Measurements from ENCODE around the gene CASP10. TPM values are rescaled to one million over a fixed set of nuclear protein-coding genes. Genes with fewer than 3 reads are reported as not detected.
A peak's percentile ranks its signal among the peaks of the same experiment; 100 is the strongest.

Gene CASP10
- total and polyA plus RNA-seq, 4 donors = 8.9 to 74.4 (median 16.7) TPM

GRCh38 chr2:201275069-201275468 lies 92.1 kb downstream of the CASP10 start:
- Histone ChIP-seq H3K4me3 (no peak overlapping the region), H3K9me3 (ENCODE audit: control insufficient read depth in 4 of 4, insufficient read depth in 3 of 4, low read length in 3 of 4) (no peaks in the 10 kb centered on the region), H3K9ac (ENCODE audit: insufficient read depth in 1 of 2, low read length in 2 of 2) (no peak overlapping the region), H3K36me3 (ENCODE audit: control insufficient read depth in 4 of 4, insufficient read depth in 4 of 4, low read length in 4 of 4) (peaks cover 0 to 27% (median 16%) of the 10 kb centered on the region in 4 donors), H3K27me3 (ENCODE audit: control insufficient read depth in 3 of 3, insufficient read depth in 3 of 3, low read length in 2 of 3) (no peaks in the 10 kb centered on the region), H3K4me1 (ENCODE audit: control insufficient read depth in 5 of 5, insufficient read depth in 5 of 5, low read length in 5 of 5) (no peaks in the 10 kb centered on the region), H3K27ac (ENCODE audit: low read depth in 1 of 2, low read length in 1 of 2) (no peak overlapping the region)
- 86 to 93% methylated on average over 2 of the region's 2 CpGs for WGBS, 2 donors
- DNase-seq (no peak), ATAC-seq (ENCODE audit: insufficient read depth, low FRiP score) (no peak)
- TF ChIP-seq, protein P1, sequence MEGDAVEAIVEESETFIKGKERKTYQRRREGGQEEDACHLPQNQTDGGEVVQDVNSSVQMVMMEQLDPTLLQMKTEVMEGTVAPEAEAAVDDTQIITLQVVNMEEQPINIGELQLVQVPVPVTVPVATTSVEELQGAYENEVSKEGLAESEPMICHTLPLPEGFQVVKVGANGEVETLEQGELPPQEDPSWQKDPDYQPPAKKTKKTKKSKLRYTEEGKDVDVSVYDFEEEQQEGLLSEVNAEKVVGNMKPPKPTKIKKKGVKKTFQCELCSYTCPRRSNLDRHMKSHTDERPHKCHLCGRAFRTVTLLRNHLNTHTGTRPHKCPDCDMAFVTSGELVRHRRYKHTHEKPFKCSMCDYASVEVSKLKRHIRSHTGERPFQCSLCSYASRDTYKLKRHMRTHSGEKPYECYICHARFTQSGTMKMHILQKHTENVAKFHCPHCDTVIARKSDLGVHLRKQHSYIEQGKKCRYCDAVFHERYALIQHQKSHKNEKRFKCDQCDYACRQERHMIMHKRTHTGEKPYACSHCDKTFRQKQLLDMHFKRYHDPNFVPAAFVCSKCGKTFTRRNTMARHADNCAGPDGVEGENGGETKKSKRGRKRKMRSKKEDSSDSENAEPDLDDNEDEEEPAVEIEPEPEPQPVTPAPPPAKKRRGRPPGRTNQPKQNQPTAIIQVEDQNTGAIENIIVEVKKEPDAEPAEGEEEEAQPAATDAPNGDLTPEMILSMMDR (IDR thresholded peaks at IDR 0.05; ENCODE audit: control extremely low read depth, extremely low read depth) = no peak

DNA sequence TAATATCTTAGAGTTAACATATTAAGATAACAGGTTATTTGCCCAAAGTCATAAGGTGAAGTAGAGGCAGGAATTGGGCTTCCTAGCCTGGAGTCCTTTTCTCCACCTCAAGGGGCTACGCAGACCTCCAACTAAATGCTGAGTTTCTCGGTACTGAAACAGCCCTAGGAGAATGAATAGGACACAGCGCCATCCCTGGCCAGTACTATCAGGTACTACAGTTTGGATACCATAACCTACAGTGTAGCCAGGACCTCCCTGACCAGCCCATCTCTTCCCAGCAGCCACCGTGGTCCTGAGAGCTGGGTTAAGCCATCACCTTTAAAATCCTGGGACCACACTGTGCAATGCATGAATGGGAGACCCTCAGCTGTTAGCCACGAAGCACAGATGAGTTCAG lies 93.0 kb downstream of the CASP10 start:
- DNase-seq = peak in 1 of 3 donors; percentile 14
- H3K4me3 ChIP-seq = no peak overlapping the region
- no peaks in the 10 kb centered on the region for H3K4me1 ChIP-seq (ENCODE audit: control insufficient read depth in 5 of 5, insufficient read depth in 5 of 5, low read length in 5 of 5)
- H3K36me3 ChIP-seq (ENCODE audit: control insufficient read depth in 4 of 4, insufficient read depth in 4 of 4, low read length in 4 of 4) = peaks cover 0 to 24% (median 16%) of the 10 kb centered on the region in 4 donors
- H3K27me3 ChIP-seq (ENCODE audit: control insufficient read depth in 3 of 3, insufficient read depth in 3 of 3, low read length in 2 of 3) = no peaks in the 10 kb centered on the region
- no peak overlapping the region for H3K27ac ChIP-seq (ENCODE audit: low read depth in 1 of 2, low read length in 1 of 2)
- 82 to 90% methylated on average over 5 of the region's 5 CpGs for WGBS, 2 donors
- H3K9ac ChIP-seq (ENCODE audit: insufficient read depth in 1 of 2, low read length in 2 of 2) = no peak overlapping the region
- TF ChIP-seq, protein P1 (IDR thresholded peaks at IDR 0.05; ENCODE audit: control extremely low read depth, extremely low read depth) = no peak
- ATAC-seq (ENCODE audit: insufficient read depth, low FRiP score) = no peak
- H3K9me3 ChIP-seq (ENCODE audit: control insufficient read depth in 4 of 4, insufficient read depth in 3 of 4, low read length in 3 of 4) = no peaks in the 10 kb centered on the region

DNA sequence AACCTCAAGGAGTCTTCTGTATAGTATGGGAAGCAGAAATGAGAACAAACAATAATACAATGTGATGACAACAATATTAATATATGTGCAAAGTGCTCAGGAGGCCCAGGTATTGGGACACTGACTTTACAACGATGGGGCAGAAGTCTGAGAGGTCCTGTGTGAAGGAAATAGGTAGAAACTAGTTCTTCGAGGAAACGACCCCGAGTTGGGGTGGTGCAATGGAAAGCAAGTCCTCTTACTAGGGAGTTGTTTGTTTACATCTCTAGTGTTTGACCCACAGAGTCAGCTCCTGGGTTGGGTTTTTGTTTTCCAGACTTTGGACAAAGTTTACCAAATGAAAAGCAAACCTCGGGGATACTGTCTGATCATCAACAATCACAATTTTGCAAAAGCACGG lies 93.6 kb downstream of the CASP10 start:
- no peak overlapping the region for H3K9ac ChIP-seq (ENCODE audit: insufficient read depth in 1 of 2, low read length in 2 of 2)
- H3K27ac ChIP-seq (ENCODE audit: low read depth in 1 of 2, low read length in 1 of 2) = no peak overlapping the region
- H3K36me3 ChIP-seq (ENCODE audit: control insufficient read depth in 4 of 4, insufficient read depth in 4 of 4, low read length in 4 of 4) = peaks cover 0 to 24% (median 16%) of the 10 kb centered on the region in 4 donors
- WGBS, 2 donors = 81 to 90% methylated on average over 6 of the region's 6 CpGs
- H3K9me3 ChIP-seq (ENCODE audit: control insufficient read depth in 4 of 4, insufficient read depth in 3 of 4, low read length in 3 of 4) = no peaks in the 10 kb centered on the region
- DNase-seq (no peak), ATAC-seq (ENCODE audit: insufficient read depth, low FRiP score) (no peak)
- H3K27me3 ChIP-seq (ENCODE audit: control insufficient read depth in 3 of 3, insufficient read depth in 3 of 3, low read length in 2 of 3) = no peaks in the 10 kb centered on the region
- no peak overlapping the region for H3K4me3 ChIP-seq
- TF ChIP-seq, protein P1 (IDR thresholded peaks at IDR 0.05; ENCODE audit: control extremely low read depth, extremely low read depth) = no peak
- no peaks in the 10 kb centered on the region for H3K4me1 ChIP-seq (ENCODE audit: control insufficient read depth in 5 of 5, insufficient read depth in 5 of 5, low read length in 5 of 5)

Small RNAs within 50 kb of the gene (small RNA-seq; reads per million reads assigned to genes)
- not detected for gene AC007283.2 (ENCODE audit: low replicate concordance)
- gene MTND4LP13 (ENCODE audit: low replicate concordance) = not detected
- gene RNU7-45P (ENCODE audit: low replicate concordance) = not detected

Other genes starting within 250 kb of the CASP10 start
- 10 to 100 TPM; 21.1 to 34.8 TPM for gene ORC2, start 219.5 kb upstream of the CASP10 start, total RNA-seq
- 10 to 100 TPM in 1 of 2 donors, 1 to 10 TPM in 1; 6.0 to 11.6 TPM for gene ORC2, start 219.5 kb upstream of the CASP10 start, polyA plus RNA-seq
- gene HYCC2, start 111.5 kb upstream of the CASP10 start, total RNA-seq = 10 to 100 TPM; 25.2 to 36.4 TPM
- 1 to 10 TPM; 5.7 to 6.7 TPM for gene HYCC2, start 111.5 kb upstream of the CASP10 start, polyA plus RNA-seq
- gene NDUFB3, start 111.1 kb upstream of the CASP10 start, total RNA-seq = 10 to 100 TPM; 46.2 to 71.5 TPM
- 10 to 100 TPM; 86.7 to 87.5 TPM for gene NDUFB3, start 111.1 kb upstream of the CASP10 start, polyA plus RNA-seq
- 100 to 1,000 TPM; 294 to 345 TPM for gene CFLAR, start 67.0 kb upstream of the CASP10 start, total RNA-seq
- 100 to 1,000 TPM; 101 to 182 TPM for gene CFLAR, start 67.0 kb upstream of the CASP10 start, polyA plus RNA-seq
- 10 to 100 TPM; 23.4 to 32.3 TPM for gene CASP8, start 77.4 kb downstream of the CASP10 start, total RNA-seq
- gene CASP8, start 77.4 kb downstream of the CASP10 start, polyA plus RNA-seq = 10 to 100 TPM; 18.2 to 23.6 TPM
- gene FLACC1, start 174.2 kb downstream of the CASP10 start, total RNA-seq = 1 to 10 TPM; 8.0 to 8.6 TPM
- gene FLACC1, start 174.2 kb downstream of the CASP10 start, polyA plus RNA-seq = 1 to 10 TPM; 1.0 to 1.9 TPM